Loucy (cell line): ENCODE data around the gene SLC6A9.
A peak's percentile ranks its signal among the peaks of the same experiment; 100 is the strongest.

Experiments
- H2AFZ ChIP-seq: fragments of 200-600 bp; sonication (generic); 2 replicates; pipeline ENCODE4 v1.6.0; 2016; ENCODE audit warnings: antibody characterized with exemption, mild to moderate bottlenecking, low read length, moderate library complexity
- H3F3A ChIP-seq: fragments of 200-600 bp; 2 replicates; pipeline ENCODE4 v1.6.0; 2016; ENCODE audit warnings: antibody characterized with exemption, low read depth, mild to moderate bottlenecking
- H3K27me3 ChIP-seq: fragments of 200-600 bp; sonication (generic); 2 replicates; pipeline ENCODE4 v1.6.1; 2014; ENCODE audit warnings: low read length, mild to moderate bottlenecking; ENCODE audit not compliant: insufficient read depth, poor library complexity, severe bottlenecking
- H3K36me3 ChIP-seq: fragments of 200-600 bp; sonication (generic); 2 replicates; pipeline ENCODE4 v1.6.1; 2016; ENCODE audit warnings: low read length; ENCODE audit not compliant: insufficient read depth
- H3K4me1 ChIP-seq: fragments of 200-600 bp; sonication (generic); 2 replicates; pipeline ENCODE4 v1.5.1; 2014; ENCODE audit warnings: low read length, mild to moderate bottlenecking; ENCODE audit not compliant: insufficient read depth, poor library complexity, severe bottlenecking
- H3K4me2 ChIP-seq: fragments of 200-600 bp; sonication (generic); 2 replicates; pipeline ENCODE4 v1.6.0; 2014; ENCODE audit warnings: antibody characterized with exemption, low read length, low read depth, mild to moderate bottlenecking; ENCODE audit not compliant: poor library complexity, severe bottlenecking
- H3K4me3 ChIP-seq: fragments of 200-600 bp; sonication (generic); 2 replicates; pipeline ENCODE4 v1.5.1; 2014; ENCODE audit warnings: low read length, mild to moderate bottlenecking, mixed read lengths; ENCODE audit not compliant: poor library complexity, severe bottlenecking
- H3K79me2 ChIP-seq: fragments of 200-600 bp; sonication (generic); 2 replicates; pipeline ENCODE4 v1.6.1; 2014; ENCODE audit warnings: low read length; ENCODE audit not compliant: insufficient read depth
- H3K9ac ChIP-seq: fragments of 200-600 bp; sonication (generic); 2 replicates; pipeline ENCODE4 v1.6.0; 2014; ENCODE audit warnings: mild to moderate bottlenecking, low read depth, low read length, moderate library complexity; ENCODE audit not compliant: poor library complexity, severe bottlenecking
- H3K9me2 ChIP-seq: fragments of 200-600 bp; sonication (generic); replicated peaks from 2 replicates; pipeline ENCODE4 v1.6.1; 2016; ENCODE audit warnings: low read depth, low read length, mixed read lengths
- H3K9me3 ChIP-seq: fragments of 200-600 bp; sonication (generic); 2 replicates; pipeline ENCODE4 v1.6.1; 2014; ENCODE audit warnings: mild to moderate bottlenecking, antibody characterized with exemption, low read length, low read depth; ENCODE audit not compliant: insufficient read depth
- H4K20me1 ChIP-seq: fragments of 200-600 bp; sonication (generic); 2 replicates; pipeline ENCODE4 v1.6.0; 2014; ENCODE audit warnings: antibody characterized with exemption, low read length, mild to moderate bottlenecking; ENCODE audit not compliant: insufficient read depth, poor library complexity, severe bottlenecking
- CTCF ChIP-seq: fragments of 200-600 bp; sonication (generic); conservative IDR thresholded peaks from 2 replicates; pipeline ENCODE4 v1.5.1; 2014; ENCODE audit warnings: mild to moderate bottlenecking, antibody characterized with exemption, low read length
- EZH2phosphoT487 ChIP-seq: fragments of 200-600 bp; IDR thresholded peaks from 2 replicates; pipeline ENCODE4 v1.6.1; 2018; ENCODE audit warnings: antibody characterized with exemption, mild to moderate bottlenecking, moderate library complexity, borderline replicate concordance

Gene SLC6A9

GRCh38 chr1:43995984-43996732 is 35.1 kb downstream of the SLC6A9 start:
- TF ChIP-seq CTCF, result no peak
- no peak for TF ChIP-seq EZH2phosphoT487
- Histone ChIP-seq H3K9me2 (no peaks in the 10 kb centered on the region), H3K9me3 (no peaks in the 10 kb centered on the region), H4K20me1 (no peaks in the 10 kb centered on the region), H3K9ac (no peak overlapping the region), H3K79me2 (no peaks in the 10 kb centered on the region), H3F3A (no peaks in the 10 kb centered on the region), H3K4me1 (peaks cover 10% of the 10 kb centered on the region), H3K27me3 (no peaks in the 10 kb centered on the region), H3K4me2 (no peak overlapping the region), H3K4me3 (no peak overlapping the region), H3K36me3 (no peaks in the 10 kb centered on the region), H2AFZ (no peak overlapping the region)

- H3F3A ChIP-seq, result no peaks in the 10 kb centered on the region
- H3K36me3 ChIP-seq, result no peaks in the 10 kb centered on the region
- H3K9ac ChIP-seq, result no peak overlapping the region
- H3K27me3 ChIP-seq, result no peaks in the 10 kb centered on the region
- no peaks in the 10 kb centered on the region for H3K79me2 ChIP-seq
- H3K9me3 ChIP-seq, result no peaks in the 10 kb centered on the region
- TF ChIP-seq EZH2phosphoT487, result no peak
- TF ChIP-seq CTCF, result peak; percentile 63
- H3K4me2 ChIP-seq, result no peak overlapping the region
- peaks cover 10% of the 10 kb centered on the region for H3K4me1 ChIP-seq
- no peak overlapping the region for H2AFZ ChIP-seq
- H4K20me1 ChIP-seq, result no peaks in the 10 kb centered on the region
- H3K4me3 ChIP-seq, result no peak overlapping the region
- no peaks in the 10 kb centered on the region for H3K9me2 ChIP-seq
Measured at GRCh38 chr1:43994794-43995790, 36.2 kb downstream of the SLC6A9 start.

GRCh38 chr1:43994071-43994470 is 37.2 kb downstream of the SLC6A9 start:
- H3K4me1 ChIP-seq, result peaks cover 10% of the 10 kb centered on the region

More at GRCh38 chr1:43994071-43994470, 37.2 kb downstream of the SLC6A9 start:
- Histone ChIP-seq H2AFZ (no peak overlapping the region), H3K9me3 (no peaks in the 10 kb centered on the region), H3K27me3 (no peaks in the 10 kb centered on the region), H3F3A (no peaks in the 10 kb centered on the region), H3K36me3 (no peaks in the 10 kb centered on the region), H3K79me2 (no peaks in the 10 kb centered on the region), H3K9ac (no peak overlapping the region), H3K4me2 (no peak overlapping the region), H3K4me3 (no peak overlapping the region), H4K20me1 (no peaks in the 10 kb centered on the region), H3K9me2 (no peaks in the 10 kb centered on the region)
- TF ChIP-seq EZH2phosphoT487 (no peak), CTCF (no peak)
